Regular cardiac myocyte (primary cell): Measurements from ENCODE around the gene AMT. TPM values are rescaled to one million over a fixed set of nuclear protein-coding genes. Genes with fewer than 3 reads are reported as not detected.

Experiments
- total RNA-seq: library from RNA; depleted of rRNA; stranded (reverse); fragments of >200 nt; gene quantifications from 2 replicates; pipeline ENCODE4 v1.2.3, GENCODE V29; 2014

AMT gene, protein sequence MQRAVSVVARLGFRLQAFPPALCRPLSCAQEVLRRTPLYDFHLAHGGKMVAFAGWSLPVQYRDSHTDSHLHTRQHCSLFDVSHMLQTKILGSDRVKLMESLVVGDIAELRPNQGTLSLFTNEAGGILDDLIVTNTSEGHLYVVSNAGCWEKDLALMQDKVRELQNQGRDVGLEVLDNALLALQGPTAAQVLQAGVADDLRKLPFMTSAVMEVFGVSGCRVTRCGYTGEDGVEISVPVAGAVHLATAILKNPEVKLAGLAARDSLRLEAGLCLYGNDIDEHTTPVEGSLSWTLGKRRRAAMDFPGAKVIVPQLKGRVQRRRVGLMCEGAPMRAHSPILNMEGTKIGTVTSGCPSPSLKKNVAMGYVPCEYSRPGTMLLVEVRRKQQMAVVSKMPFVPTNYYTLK
- 0.38 and 0.85 TPM in 2 replicates for total RNA-seq

GRCh38 chr3:49422379-49423248 is at the start of gene AMT:
Gene AMT (minus strand): TSS chr3:49422473. CDS start chr3:49422450, 23 bp downstream.

DNA sequence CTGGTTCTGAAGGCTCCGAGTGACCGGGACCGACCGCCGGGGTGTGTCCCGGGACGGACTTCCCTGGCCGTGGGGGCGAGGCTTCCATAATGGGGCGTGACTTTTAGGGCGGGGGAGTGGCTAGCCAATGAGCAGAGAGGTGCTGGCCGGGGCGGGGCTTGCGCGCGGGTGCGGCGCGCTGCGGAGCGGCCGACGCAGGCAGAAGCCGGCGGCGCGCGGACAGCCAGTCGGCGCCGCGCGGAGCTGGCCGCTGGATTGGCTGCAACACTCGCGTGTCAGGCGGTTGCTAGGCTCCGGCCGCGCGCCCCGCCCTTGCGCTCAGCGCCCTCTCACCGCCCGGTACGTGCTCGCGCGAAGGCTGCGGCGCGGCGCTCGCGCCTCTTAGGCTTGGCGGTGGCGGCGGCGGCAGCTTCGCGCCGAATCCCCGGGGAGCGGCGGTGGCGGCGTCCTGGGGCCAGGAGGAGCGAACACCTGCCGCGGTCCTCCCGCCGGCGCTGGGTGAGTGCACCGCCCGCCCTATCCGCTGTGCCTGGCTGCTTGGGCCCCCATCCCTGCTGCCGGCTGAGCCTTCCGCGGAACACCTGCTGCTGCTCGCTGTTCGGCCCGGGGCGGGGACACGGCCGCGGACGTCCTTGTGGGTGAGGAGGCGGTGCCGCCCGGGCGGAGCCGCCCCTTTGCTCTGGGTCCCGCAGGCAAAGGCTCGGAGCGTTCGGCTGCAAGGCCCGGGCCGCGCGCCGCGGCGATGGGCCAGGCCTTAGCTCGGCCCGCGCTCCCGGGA is 47.9 kb upstream of the AMT start, which contains the start of gene DAG1:
DAG1 (plus strand) TSS at position 332 of the 778 bp plus-strand sequence. CDS start 40,268 bp downstream, outside the sequence.

DNA sequence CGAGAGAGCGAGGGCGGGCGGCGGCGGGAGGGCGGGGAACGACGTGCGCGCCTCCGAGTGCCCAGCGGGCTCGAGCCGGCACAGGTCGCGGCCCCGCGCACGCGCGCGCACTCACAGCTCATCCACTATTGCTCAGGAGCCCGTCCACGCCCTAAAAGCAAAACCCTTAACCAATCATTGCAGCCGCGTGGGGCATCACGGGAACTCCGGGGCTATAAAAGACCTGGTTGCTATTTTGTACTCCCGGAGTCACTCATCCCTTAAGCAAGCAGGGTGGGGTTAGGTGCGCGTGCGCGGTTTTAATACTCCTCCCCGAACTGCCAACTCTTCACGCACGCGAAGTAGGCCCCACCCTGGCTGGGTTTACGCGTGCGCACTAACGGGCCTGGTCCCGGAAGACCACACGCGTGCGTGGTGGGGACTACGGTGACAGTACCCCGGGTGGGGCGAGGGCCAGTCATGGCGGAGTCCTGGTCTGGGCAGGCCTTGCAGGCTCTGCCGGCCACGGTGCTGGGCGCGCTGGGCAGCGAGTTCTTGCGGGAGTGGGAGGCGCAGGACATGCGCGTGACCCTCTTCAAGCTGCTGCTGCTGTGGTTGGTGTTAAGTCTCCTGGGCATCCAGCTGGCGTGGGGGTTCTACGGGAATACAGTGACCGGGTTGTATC is 10.2 kb downstream of the AMT start, which contains the start of the genes RHOA and TCTA:
RHOA (minus strand) TSS at position 9 of the 664 bp plus-strand sequence. CDS start 36,387 bp downstream, outside the sequence.
TCTA (plus strand) TSS at position 456 of the 664 bp plus-strand sequence; CDS start at position 460, 4 bp downstream.

Other genes starting within 250 kb of the AMT start
- gene C3orf62, start 145.2 kb downstream of the AMT start, total RNA-seq = 0.28 and 0.96 TPM in 2 replicates
- gene USP4, start 82.4 kb downstream of the AMT start, total RNA-seq = 15.5 and 25.7 TPM in 2 replicates
- gene GPX1, start 64.1 kb downstream of the AMT start, total RNA-seq = 125 and 294 TPM in 2 replicates
- 574 and 667 TPM in 2 replicates for gene RHOA, start 10.5 kb downstream of the AMT start, total RNA-seq
- gene TCTA, start 10.1 kb downstream of the AMT start, total RNA-seq = 24.8 and 35.9 TPM in 2 replicates
- gene NICN1, start 6.9 kb upstream of the AMT start, total RNA-seq = 2.0 and 2.5 TPM in 2 replicates
- gene DAG1, start 47.8 kb upstream of the AMT start, total RNA-seq = 39.5 and 53.8 TPM in 2 replicates
- under 0.01 TPM in 2 replicates for gene BSN, start 132.0 kb upstream of the AMT start, total RNA-seq